GM21515 (cell line): ENCODE data around the gene PRPF18.

Experiments
- ATAC-seq: cut with Tn5 transposase; IDR thresholded peaks from one replicate; pipeline ENCODE4 v1.9.1; 2021; ENCODE audit not compliant: unreplicated experiment

Gene PRPF18

GRCh38 chr10:13637303-13637856 is 50.6 kb downstream of the PRPF18 start:
- no peak for ATAC-seq

GRCh38 chr10:13637894-13638293 is 51.1 kb downstream of the PRPF18 start:
- ATAC-seq: no peak

GRCh38 chr10:13642293-13642692 is 55.5 kb downstream of the PRPF18 start:
- no peak for ATAC-seq

- no peak for ATAC-seq
These were observed 56.3 kb downstream of the PRPF18 start for GRCh38 chr10:13643016-13643415.

GRCh38 chr10:13644866-13645265 is 58.1 kb downstream of the PRPF18 start:
- ATAC-seq: no peak

GRCh38 chr10:13648425-13648824 is 61.7 kb downstream of the PRPF18 start:
- no peak for ATAC-seq

GRCh38 chr10:13649844-13650520 is 63.2 kb downstream of the PRPF18 start:
- no peak for ATAC-seq

- ATAC-seq: no peak
These were observed 64.2 kb downstream of the PRPF18 start for GRCh38 chr10:13650961-13651360.

- ATAC-seq: no peak
These were observed 65.4 kb downstream of the PRPF18 start for GRCh38 chr10:13651969-13652720.

GRCh38 chr10:13652860-13653259 is 66.1 kb downstream of the PRPF18 start:
- no peak for ATAC-seq

- ATAC-seq: no peak
These were observed 67.5 kb downstream of the PRPF18 start for GRCh38 chr10:13654118-13654830.

GRCh38 chr10:13654846-13655245 is 68.1 kb downstream of the PRPF18 start:
- ATAC-seq: no peak

- no peak for ATAC-seq
These were observed 69.8 kb downstream of the PRPF18 start for GRCh38 chr10:13656337-13657100.

GRCh38 chr10:13657101-13657680 is 70.4 kb downstream of the PRPF18 start:
- no peak for ATAC-seq

- ATAC-seq: no peak
These were observed 71.5 kb downstream of the PRPF18 start for GRCh38 chr10:13658264-13658663.

GRCh38 chr10:13658871-13659685 is 72.3 kb downstream of the PRPF18 start:
- no peak for ATAC-seq

- no peak for ATAC-seq
These were observed 73.3 kb downstream of the PRPF18 start for GRCh38 chr10:13659887-13660550.

- ATAC-seq: no peak
These were observed 73.8 kb downstream of the PRPF18 start for GRCh38 chr10:13660551-13660920.

GRCh38 chr10:13661256-13661655 is 74.5 kb downstream of the PRPF18 start:
- ATAC-seq: no peak
